Stimulated activated CD4-positive, alpha-beta T cell treated with anti-CD3 and anti-CD28 coated beads, Interleukin-15, amount 100 ng/mL, for 48 hours (primary cell): ENCODE results near the gene KIAA1191.

Experiments used
- DNase-seq, 2 donors: peaks; one replicate each; pipeline ENCODE4 v3.0.0-alpha.2; 2020; ENCODE audit warnings: low read depth in 2 of 2

KIAA1191 gene

DNA sequence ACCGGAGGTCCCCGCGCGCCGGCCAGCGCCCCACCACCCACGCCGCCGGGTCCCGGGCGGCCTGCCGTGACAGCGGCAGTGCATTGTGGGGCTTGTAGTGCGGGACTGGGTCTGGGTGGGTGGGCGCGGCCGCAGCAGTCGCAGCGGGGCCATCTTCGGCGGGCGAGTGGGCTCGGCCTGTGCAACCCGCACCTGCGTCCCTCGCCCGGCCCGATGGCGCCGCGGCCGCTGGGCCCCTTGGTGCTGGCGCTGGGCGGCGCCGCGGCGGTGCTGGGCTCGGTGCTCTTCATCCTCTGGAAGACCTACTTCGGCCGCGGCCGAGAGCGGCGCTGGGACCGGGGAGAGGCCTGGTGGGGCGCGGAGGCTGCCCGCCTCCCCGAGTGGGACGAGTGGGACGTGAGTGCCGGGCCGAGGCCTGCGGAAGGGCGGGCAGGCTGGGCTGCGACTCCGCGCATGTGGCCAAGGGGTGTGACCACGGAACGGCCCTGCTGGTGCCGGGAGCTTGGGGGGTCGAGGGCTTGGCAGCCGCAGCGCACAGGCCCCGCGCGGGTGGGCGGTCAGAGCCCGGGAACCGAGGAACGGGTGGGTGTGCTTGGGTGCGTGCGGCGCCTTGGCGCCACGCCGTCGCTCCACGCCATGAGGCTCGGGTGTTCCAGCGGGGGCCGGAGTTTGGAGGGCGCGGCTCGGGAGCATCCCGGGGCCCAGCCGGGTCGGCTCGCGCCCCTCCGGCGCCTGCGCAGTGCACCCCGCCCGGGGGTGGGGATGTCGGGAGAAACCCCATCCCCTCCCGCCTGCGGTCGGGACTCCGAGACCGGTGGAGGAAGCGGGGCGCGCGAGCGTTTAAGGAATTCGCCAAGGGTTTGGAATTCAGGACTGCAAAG, 4.0 kb upstream of the KIAA1191 start, which contains the start of gene ARL10:
TSS of gene ARL10 (plus strand) at position 137 of the 881 bp plus-strand sequence. CDS start at position 214, 77 bp downstream.
- peak; percentile 33 to 53 for DNase-seq

- no peak for DNase-seq
Measured at GRCh38 chr5:176364765-176365350, 3.3 kb upstream of the KIAA1191 start.

DNA sequence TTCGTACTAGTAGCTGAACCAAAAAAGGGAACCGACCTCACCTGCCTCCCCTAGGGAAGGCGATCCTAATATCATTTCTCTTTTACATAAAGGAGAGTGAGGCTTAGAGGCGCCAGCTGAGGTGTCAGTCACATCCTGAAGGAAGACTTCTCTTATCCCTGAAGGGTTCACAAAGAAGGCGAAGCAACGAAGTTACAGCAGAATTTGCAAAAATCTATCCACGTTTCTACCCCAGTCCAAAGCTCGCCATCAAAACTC, 598 bp upstream of the KIAA1191 start:
- no peak for DNase-seq

- no peak for DNase-seq
Measured at GRCh38 chr5:176360894-176361436, 599 bp downstream of the KIAA1191 start.

DNA sequence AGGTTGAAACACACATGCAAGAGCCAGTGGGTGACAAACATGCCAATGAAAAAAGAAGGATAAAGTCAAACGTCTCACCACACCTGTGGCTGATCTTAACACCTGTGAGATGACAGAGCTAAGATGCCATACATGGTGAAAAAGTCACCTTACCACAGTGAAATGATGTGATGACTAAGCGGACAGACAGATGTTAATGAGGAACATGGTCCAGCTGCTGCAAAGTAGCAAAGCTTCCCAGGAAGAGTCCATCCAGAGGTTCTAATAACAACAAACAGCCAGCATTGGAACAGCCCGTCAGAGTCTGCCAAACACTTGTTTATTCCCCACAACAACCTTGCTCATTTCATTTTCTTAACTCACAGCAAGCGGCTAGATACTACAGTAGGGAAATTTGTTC, 1.9 kb downstream of the KIAA1191 start:
- DNase-seq = no peak

DNA sequence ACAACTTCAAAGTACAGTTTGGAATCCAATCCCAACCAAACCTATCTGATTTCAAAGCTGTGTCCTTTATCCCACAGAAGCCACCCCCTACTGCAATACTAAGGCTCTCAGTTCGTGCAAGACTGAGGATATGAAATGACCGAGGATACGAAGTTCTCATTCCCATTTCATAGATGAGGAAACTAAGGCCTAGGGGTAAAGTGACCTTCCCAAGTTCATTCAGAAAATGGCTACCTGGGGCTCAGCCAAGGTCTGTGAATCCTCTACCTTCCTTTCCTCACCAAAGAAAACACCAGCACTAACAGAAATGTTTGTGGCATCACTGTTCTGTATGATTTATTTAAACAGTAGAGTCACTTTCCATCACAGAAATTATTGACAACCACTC, 5.4 kb downstream of the KIAA1191 start:
- no peak for DNase-seq

- DNase-seq = no peak
Measured at GRCh38 chr5:176355400-176356178, 6.0 kb downstream of the KIAA1191 start.

GRCh38 chr5:176353533-176353932, 8.0 kb downstream of the KIAA1191 start:
- no peak for DNase-seq

DNA sequence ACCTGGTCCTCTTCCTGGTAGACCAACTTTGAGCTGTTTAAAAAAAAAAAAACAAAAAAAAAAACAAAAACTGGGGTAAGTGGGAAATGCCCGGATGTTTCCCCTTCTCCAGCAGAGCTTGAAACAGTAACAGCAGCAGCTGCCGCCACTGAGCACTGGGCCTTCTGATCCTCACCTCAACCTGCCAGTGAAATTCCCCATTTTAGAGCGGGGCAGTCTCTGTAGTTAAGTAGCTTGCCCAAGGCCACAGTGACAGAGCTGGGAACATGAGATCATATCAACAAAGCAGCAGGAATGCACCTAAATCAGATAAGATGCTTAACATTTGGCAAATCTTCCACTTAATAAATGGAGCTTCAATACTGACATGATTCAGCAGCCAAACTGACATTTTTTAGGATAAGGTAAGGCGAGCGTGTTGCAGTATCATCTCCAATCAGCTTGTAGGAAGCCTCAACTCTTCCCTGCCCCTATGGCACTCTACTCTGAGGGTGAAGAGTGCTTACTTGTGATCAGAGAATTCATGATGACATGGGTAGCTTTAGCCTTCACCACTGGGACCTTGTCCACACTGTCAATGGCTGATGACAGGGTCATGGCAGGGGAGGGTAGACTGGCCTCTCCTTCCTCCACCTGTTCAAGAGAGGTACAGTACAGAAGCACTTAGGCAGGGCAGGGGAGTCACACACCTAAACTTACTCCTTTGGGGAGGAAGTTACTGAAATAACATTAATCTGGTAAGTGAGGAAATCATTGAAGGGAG, 9.3 kb downstream of the KIAA1191 start:
- DNase-seq = no peak

DNA sequence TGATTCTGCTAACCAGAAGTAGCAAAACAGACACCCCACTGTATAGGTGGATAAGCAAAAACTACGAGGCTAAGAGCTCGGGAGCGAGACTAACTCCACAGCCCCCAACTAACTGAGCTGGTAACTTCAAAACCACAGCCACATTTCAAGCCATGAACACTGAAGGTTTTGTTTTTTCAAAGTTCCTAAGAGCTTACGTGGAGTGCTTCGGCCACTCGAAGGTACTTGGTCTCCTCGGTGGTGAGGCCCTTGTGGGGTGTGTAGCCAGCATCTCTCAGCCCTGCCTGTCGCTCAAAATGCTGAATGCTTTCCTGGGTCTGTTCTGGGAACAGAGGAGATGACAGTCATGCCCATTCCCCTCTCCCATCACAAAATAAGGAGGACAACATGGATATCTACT, 11.1 kb downstream of the KIAA1191 start:
- DNase-seq = no peak

- no peak for DNase-seq
Measured at GRCh38 chr5:176342766-176343458, 18.7 kb downstream of the KIAA1191 start.

- no peak for DNase-seq
Measured at GRCh38 chr5:176342158-176342483, 19.4 kb downstream of the KIAA1191 start.

DNA sequence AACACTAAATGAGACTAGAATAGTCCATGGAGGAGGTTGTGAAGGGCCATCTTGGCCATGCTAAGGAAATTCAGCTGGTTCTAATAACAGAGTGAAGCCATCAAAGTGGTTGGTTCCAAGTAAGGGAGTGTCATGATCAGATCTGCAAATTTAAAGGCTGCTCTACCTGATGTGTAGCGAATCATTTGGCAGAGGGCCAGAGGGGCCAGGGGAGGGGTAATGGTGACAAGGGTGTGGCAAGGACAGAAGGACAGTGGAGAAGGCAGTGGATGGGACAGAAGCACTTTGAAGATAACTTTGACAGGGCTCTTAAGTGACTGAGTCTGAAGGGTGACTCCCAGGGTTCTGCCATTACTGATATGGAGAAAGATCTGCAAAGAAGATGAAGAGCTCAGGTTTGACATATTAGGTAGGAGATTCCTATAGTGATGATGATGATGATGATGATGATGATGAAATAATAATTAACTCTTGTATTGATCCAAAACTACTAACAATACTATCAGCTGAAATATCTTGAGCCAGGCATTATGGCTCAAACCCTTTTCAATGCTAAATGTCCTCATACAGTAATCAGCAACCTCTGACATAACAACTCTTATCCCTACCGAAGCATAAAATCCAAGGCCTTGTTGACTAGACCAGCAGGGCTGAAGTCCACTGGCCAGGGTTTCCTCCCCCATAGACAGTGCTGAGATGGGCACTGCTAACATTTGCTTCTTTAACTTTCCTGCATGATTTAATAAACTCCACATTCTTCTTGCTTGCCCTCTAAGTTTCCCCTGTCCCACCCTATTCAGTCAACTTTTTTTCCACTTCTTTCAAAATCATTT, 20.0 kb downstream of the KIAA1191 start:
- DNase-seq = no peak

GRCh38 chr5:176339304-176339703, 22.3 kb downstream of the KIAA1191 start:
- DNase-seq = no peak

- no peak for DNase-seq
Measured at GRCh38 chr5:176337913-176338312, 23.7 kb downstream of the KIAA1191 start.

DNA sequence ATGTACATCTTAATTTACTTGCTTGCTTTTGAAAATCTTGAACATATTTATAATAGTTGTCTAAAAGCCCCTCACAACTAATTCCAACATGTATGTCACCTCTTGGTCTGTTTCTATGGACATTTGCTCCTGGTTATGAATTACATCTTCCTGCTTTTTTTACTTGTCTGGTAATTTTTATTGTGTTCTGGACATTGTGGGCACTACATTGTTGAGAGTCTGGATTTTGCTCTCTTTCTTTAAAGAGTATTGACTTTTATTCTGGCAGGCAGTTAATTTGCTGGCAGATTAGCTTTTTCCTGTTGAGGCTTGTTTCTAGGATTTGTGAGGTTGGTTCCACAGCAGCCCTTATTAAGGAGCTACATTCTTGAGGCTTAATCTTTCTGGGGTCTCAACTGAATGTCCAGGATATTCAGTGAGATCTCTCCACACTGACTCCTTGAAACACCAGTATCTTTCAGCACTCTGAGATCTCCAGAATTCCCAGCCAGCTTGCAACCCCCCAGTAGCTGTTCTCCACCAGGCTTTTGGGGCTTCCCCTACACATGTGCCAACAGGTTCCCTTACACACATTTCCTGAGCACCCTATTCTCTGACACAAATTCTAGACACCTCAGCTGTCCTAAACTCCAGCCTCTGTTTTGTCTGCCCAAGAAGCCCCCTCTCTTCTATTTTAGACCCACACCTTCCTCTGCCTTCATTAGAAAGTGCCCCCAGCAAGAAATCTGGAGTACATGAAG, 27.4 kb downstream of the KIAA1191 start:
- DNase-seq = no peak

GRCh38 chr5:176320577-176320976, 41.0 kb downstream of the KIAA1191 start:
- DNase-seq = no peak

DNA sequence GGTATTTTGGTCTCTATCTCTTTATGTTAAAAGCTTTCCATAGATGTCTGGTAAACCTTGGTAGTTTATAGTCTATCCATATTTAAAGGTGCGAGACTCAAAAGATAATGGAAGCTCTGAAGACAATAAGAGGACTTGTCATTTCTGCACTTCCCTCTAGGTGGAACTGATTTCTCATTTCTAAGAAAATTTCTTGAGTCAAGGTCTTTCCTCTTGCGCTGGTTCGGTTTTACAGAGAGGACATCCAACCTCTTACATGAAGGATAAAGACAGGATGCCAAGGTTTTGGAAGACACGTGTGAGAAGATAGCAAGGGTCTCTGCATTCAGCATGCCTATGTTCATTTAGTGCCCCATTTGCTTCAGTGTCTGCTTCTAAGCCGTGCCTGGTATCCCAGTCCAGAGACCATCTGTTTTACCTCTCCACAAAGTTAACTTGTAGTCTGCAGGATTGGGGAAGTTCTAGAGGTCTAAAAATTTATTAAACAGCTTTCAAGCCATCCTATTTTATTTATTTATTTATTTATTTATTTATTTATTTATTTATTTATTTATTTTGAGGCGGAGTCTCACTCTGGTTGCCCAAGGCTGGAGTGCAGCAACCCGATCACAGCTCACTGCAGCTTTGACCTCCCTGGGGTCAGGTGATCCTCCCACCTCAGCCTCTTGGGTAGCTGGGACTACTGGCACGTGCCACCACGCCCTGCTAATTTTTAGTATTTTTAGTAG, 41.6 kb downstream of the KIAA1191 start:
- no peak for DNase-seq
